Hepatocyte (in vitro differentiated cells): ENCODE results near the gene APBB2. TPM values are rescaled to one million over a fixed set of nuclear protein-coding genes. Genes with fewer than 3 reads are reported as not detected.
A peak's percentile ranks its signal among the peaks of the same experiment; 100 is the strongest.

Experiments used
- DNase-seq: peaks from one replicate; pipeline ENCODE4 v3.0.0-alpha.2; 2016; ENCODE audit warnings: low spot score
- H2AFZ ChIP-seq: fragments of 200-600 bp; sonication (generic); 2 replicates; pipeline ENCODE4 v1.6.0; 2016; ENCODE audit warnings: antibody characterized with exemption, mild to moderate bottlenecking
- H3K27ac ChIP-seq: fragments of 200-600 bp; sonication (generic); 2 replicates; pipeline ENCODE4 v1.5.1; 2016; ENCODE audit warnings: mild to moderate bottlenecking
- H3K27me3 ChIP-seq: fragments of 200-600 bp; sonication (generic); 2 replicates; pipeline ENCODE4 v1.6.1; 2016
- H3K36me3 ChIP-seq: fragments of 200-600 bp; sonication (generic); replicated peaks from 2 replicates; pipeline ENCODE4 v1.5.1; 2016; ENCODE audit warnings: low read depth; ENCODE audit not compliant: insufficient read depth
- H3K4me1 ChIP-seq: fragments of 200-600 bp; sonication (generic); 2 replicates; pipeline ENCODE4 v1.5.1; 2016; ENCODE audit warnings: mild to moderate bottlenecking, moderate library complexity; ENCODE audit not compliant: insufficient read depth
- H3K4me2 ChIP-seq: fragments of 200-600 bp; sonication (generic); 2 replicates; pipeline ENCODE4 v1.6.0; 2016
- H3K4me3 ChIP-seq: fragments of 200-600 bp; sonication (generic); 2 replicates; pipeline ENCODE4 v1.5.1; 2016; ENCODE audit warnings: mild to moderate bottlenecking
- H3K79me2 ChIP-seq: fragments of 200-600 bp; sonication (generic); 2 replicates; pipeline ENCODE4 v1.6.0; 2017; ENCODE audit warnings: mild to moderate bottlenecking
- H3K9me2 ChIP-seq: fragments of 200-600 bp; sonication (generic); replicated peaks from 2 replicates; pipeline ENCODE4 v1.6.0; 2017; ENCODE audit warnings: mild to moderate bottlenecking; ENCODE audit not compliant: insufficient read depth
- H3K9me3 ChIP-seq: fragments of 200-600 bp; sonication (generic); 2 replicates; pipeline ENCODE4 v1.5.1; 2016; ENCODE audit warnings: low read depth, mild to moderate bottlenecking
- H4K20me1 ChIP-seq: fragments of 200-600 bp; sonication (generic); 2 replicates; pipeline ENCODE4 v1.6.0; 2016; ENCODE audit warnings: mild to moderate bottlenecking; ENCODE audit not compliant: insufficient read depth, poor library complexity, severe bottlenecking
- CTCF ChIP-seq: fragments of 200-600 bp; sonication (generic); IDR thresholded peaks from 2 replicates; pipeline ENCODE4 v1.5.1; 2016; ENCODE audit warnings: antibody characterized with exemption, mild to moderate bottlenecking; ENCODE audit not compliant: poor library complexity
- EZH2 ChIP-seq: fragments of 200-600 bp; sonication (generic); IDR thresholded peaks from 2 replicates; pipeline ENCODE4 v1.6.1; 2016; ENCODE audit warnings: antibody characterized with exemption, mild to moderate bottlenecking, borderline replicate concordance
- EZH2phosphoT487 ChIP-seq: fragments of 200-600 bp; sonication (generic); IDR thresholded peaks from one replicate; pipeline ENCODE4 v1.6.1; 2018; ENCODE audit warnings: antibody characterized with exemption, mild to moderate bottlenecking, low read depth, moderate library complexity; ENCODE audit not compliant: unreplicated experiment, severe bottlenecking
- WGBS: methylation state at CpG from one replicate; pipeline ENCODE4 v1.1.6; 2016; ENCODE audit warnings: low lambda C conversion rate; ENCODE audit errors: missing lambda C conversion rate; 5-methylcytosine and 5-hydroxymethylcytosine counted together
- polyA plus RNA-seq: library from polyadenylated mRNA; unstranded; fragments of >200 nt; fragmentation: Nextera tagmentation; extraction: Ambion mirVana; gene quantifications from 2 replicates; pipeline ENCODE4 v1.2.1, GENCODE V29; 2016
- total RNA-seq: library from RNA; depleted of rRNA; stranded (reverse); fragments of >200 nt; gene quantifications from 2 replicates; pipeline ENCODE4 v1.2.3, GENCODE V29; 2014

Gene APBB2
- total and polyA plus RNA-seq, 2 experiments from 2014 or later, result 23.4 to 47.5 TPM

- H2AFZ ChIP-seq, result no peak overlapping the region
- DNase-seq, result no peak
- H3K4me2 ChIP-seq, result no peak overlapping the region
- WGBS, result 84% methylated on average over 10 of the region's 10 CpGs
- no peak overlapping the region for H3K4me3 ChIP-seq
- H3K27ac ChIP-seq, result peak overlapping the region; percentile 12
- H3K4me1 ChIP-seq, result no peaks in the 10 kb centered on the region
- H3K9me3 ChIP-seq, result no peaks in the 10 kb centered on the region
- TF ChIP-seq EZH2 (no peak), EZH2phosphoT487 (no peak), CTCF (no peak)
- H3K9me2 ChIP-seq, result no peaks in the 10 kb centered on the region
- no peaks in the 10 kb centered on the region for H3K79me2 ChIP-seq
- no peaks in the 10 kb centered on the region for H3K36me3 ChIP-seq
- no peaks in the 10 kb centered on the region for H3K27me3 ChIP-seq
- H4K20me1 ChIP-seq, result no peaks in the 10 kb centered on the region
Measured at GRCh38 chr4:40840255-40840984, 373.9 kb downstream of the APBB2 start.

- Histone ChIP-seq H3K9me3 (no peaks in the 10 kb centered on the region), H2AFZ (no peak overlapping the region), H4K20me1 (no peaks in the 10 kb centered on the region), H3K9me2 (no peaks in the 10 kb centered on the region), H3K4me3 (no peak overlapping the region), H3K27me3 (no peaks in the 10 kb centered on the region), H3K79me2 (no peaks in the 10 kb centered on the region), H3K4me2 (no peak overlapping the region), H3K4me1 (no peaks in the 10 kb centered on the region), H3K27ac (no peak overlapping the region), H3K36me3 (no peaks in the 10 kb centered on the region)
- WGBS, result 93% methylated on average over 4 of the region's 4 CpGs
- TF ChIP-seq EZH2phosphoT487, result no peak
- no peak for TF ChIP-seq EZH2
- TF ChIP-seq CTCF, result no peak
- DNase-seq, result no peak
Measured at GRCh38 chr4:40838742-40839141, 375.6 kb downstream of the APBB2 start.

GRCh38 chr4:40837094-40837870 lies 377.1 kb downstream of the APBB2 start:
- Histone ChIP-seq H2AFZ (no peak overlapping the region), H4K20me1 (no peaks in the 10 kb centered on the region), H3K27me3 (no peaks in the 10 kb centered on the region), H3K9me3 (no peaks in the 10 kb centered on the region), H3K79me2 (no peaks in the 10 kb centered on the region), H3K4me3 (no peak overlapping the region), H3K36me3 (no peaks in the 10 kb centered on the region), H3K27ac (no peak overlapping the region), H3K9me2 (no peaks in the 10 kb centered on the region), H3K4me1 (no peaks in the 10 kb centered on the region), H3K4me2 (no peak overlapping the region)
- no peak for DNase-seq
- TF ChIP-seq EZH2, result no peak
- no peak for TF ChIP-seq CTCF
- no peak for TF ChIP-seq EZH2phosphoT487
- 89% methylated on average over 16 of the region's 16 CpGs for WGBS
